Memory B cell (primary cell): ENCODE data around the gene ARHGAP33.
A peak's percentile ranks its signal among the peaks of the same experiment; 100 is the strongest.

Source experiments
- ATAC-seq: fragments of 150-1000 bp; cut with Tn5 transposase; 2 replicates; pipeline ENCODE4 v1.10.0; 2021; ENCODE audit warnings: low read depth, mild to moderate bottlenecking, moderate library complexity
- DNase-seq, 2 donors: peaks; one replicate each; pipeline ENCODE4 v3.0.0; 2022; ENCODE audit warnings: low spot score in 2 of 2
- H3K27ac Mint-ChIP-seq: one replicate; pipeline ENCODE4 v1.8.0; 2022; ENCODE audit warnings: mild to moderate bottlenecking, moderate library complexity, mixed read lengths
- H3K27me3 Mint-ChIP-seq: one replicate; pipeline ENCODE4 v1.8.0; 2022; ENCODE audit warnings: mixed read lengths
- H3K36me3 Mint-ChIP-seq: one replicate; pipeline ENCODE4 v1.8.0; 2022; ENCODE audit warnings: mild to moderate bottlenecking, mixed read lengths
- H3K4me1 Mint-ChIP-seq: one replicate; pipeline ENCODE4 v1.8.0; 2022; ENCODE audit warnings: mixed read lengths
- H3K4me3 Mint-ChIP-seq: one replicate; pipeline ENCODE4 v1.8.0; 2022; ENCODE audit warnings: mild to moderate bottlenecking, moderate library complexity, mixed read lengths
- H3K9me3 Mint-ChIP-seq: one replicate; pipeline ENCODE4 v1.8.0; 2022; ENCODE audit warnings: mixed read lengths

The ARHGAP33 gene

GRCh38 chr19:35775298-35776101 is at the start of gene ARHGAP33:
ARHGAP33 (plus strand) TSS chr19:35775564; CDS start chr19:35775659, 95 bp downstream.
- H3K27ac Mint-ChIP-seq = peak within 1 kb of the TSS; percentile 83

GRCh38 chr19:35727053-35727955 is 48.1 kb upstream of the ARHGAP33 start:
- Mint-ChIP-seq H3K27ac (peak overlapping the region; percentile 55), H3K4me1 (peaks cover 7% of the 10 kb centered on the region), H3K27me3 (no peaks in the 10 kb centered on the region), H3K36me3 (peaks cover 49% of the 10 kb centered on the region), H3K4me3 (no peak overlapping the region), H3K9me3 (no peaks in the 10 kb centered on the region)
- ATAC-seq (no peak), DNase-seq (no peak)

More at GRCh38 chr19:35775298-35776101, at the start of gene ARHGAP33:
- Mint-ChIP-seq H3K27me3 (no peaks in the 10 kb centered on the region), H3K36me3 (peaks cover 2% of the 10 kb centered on the region), H3K4me3 (peak within 1 kb of the TSS; percentile 93), H3K4me1 (peaks cover 11% of the 10 kb centered on the region), H3K9me3 (no peaks in the 10 kb centered on the region)
- peak; percentile 95 to 97 for DNase-seq
- peak; percentile 97 for ATAC-seq

DNA sequence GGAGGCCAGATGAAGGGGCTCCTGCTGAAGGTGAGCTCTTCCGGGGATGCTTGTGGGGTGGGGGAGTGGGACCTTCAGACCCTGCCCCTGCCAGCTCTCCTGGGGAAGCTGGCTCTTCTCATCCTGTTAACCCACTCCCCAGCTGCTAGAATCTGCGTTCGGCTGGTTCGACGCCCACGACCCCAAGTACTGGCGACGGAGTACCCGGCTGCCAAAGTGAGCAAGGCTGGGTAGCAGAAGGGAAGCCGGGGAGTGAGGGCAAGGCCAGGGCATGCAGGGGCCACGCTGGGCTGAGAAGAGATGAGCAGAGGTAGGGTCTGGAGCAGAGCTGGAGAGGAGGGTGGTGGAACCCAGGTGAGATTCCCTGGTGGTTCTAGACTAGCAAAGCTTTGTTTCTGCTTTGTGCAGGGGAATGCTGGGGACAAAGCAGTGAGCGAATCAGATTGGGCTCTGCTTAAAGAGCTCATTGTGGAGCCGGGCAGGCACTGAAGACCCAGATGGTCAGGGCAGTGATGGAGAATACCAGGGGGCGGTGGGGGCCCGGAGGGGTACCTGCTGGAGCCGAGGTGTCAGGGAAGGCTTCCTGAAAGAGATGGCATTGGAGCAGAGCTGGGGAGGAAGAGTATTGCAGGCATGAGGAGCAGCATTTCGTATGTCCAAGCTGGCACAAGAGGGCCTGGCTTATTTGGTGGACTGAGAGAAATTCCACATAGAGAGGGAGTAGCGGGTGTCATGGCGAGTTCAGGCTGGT is 47.2 kb upstream of the ARHGAP33 start:
- Mint-ChIP-seq H3K36me3 (peaks cover 45% of the 10 kb centered on the region), H3K4me3 (no peak overlapping the region), H3K27ac (peak overlapping the region; percentile 55), H3K4me1 (peaks cover 7% of the 10 kb centered on the region), H3K27me3 (no peaks in the 10 kb centered on the region), H3K9me3 (no peaks in the 10 kb centered on the region)
- no peak for DNase-seq
- ATAC-seq = no peak

GRCh38 chr19:35729021-35729420 is 46.3 kb upstream of the ARHGAP33 start:
- Mint-ChIP-seq H3K4me3 (no peak overlapping the region), H3K4me1 (peaks cover 8% of the 10 kb centered on the region), H3K27ac (no peak overlapping the region), H3K9me3 (no peaks in the 10 kb centered on the region), H3K27me3 (no peaks in the 10 kb centered on the region), H3K36me3 (peaks cover 41% of the 10 kb centered on the region)
- ATAC-seq = no peak
- no peak for DNase-seq

- Mint-ChIP-seq H3K4me3 (no peak overlapping the region), H3K4me1 (peaks cover 12% of the 10 kb centered on the region), H3K9me3 (no peaks in the 10 kb centered on the region), H3K27ac (no peak overlapping the region), H3K36me3 (peaks cover 44% of the 10 kb centered on the region), H3K27me3 (no peaks in the 10 kb centered on the region)
- DNase-seq (no peak), ATAC-seq (no peak)
Observed at GRCh38 chr19:35729763-35730162, 45.6 kb upstream of the ARHGAP33 start.

DNA sequence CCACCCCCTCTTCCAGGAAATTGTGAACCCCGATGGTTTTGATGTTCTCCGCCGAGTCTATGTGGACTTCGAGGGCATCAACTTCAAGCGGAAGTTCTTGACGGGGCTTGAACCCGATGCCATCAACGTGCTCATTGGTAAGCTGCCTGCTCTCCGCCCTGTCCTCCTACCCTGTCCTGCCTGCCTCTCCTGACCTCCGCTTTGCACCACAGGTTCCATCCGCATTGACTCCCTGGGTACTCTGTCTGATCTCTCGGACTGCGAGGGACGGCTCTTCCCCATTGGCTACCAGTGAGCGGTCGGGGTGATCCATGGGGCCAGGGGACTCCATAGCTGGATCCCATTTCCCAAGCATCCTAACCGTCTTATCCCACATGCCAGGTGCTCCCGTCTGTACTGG is 45.0 kb upstream of the ARHGAP33 start:
- Mint-ChIP-seq H3K4me1 (peaks cover 12% of the 10 kb centered on the region), H3K36me3 (peaks cover 45% of the 10 kb centered on the region), H3K27me3 (no peaks in the 10 kb centered on the region), H3K4me3 (no peak overlapping the region), H3K9me3 (no peaks in the 10 kb centered on the region), H3K27ac (peak overlapping the region; percentile 64)
- ATAC-seq (no peak), DNase-seq (no peak)

GRCh38 chr19:35731353-35731752 is 44.0 kb upstream of the ARHGAP33 start:
- Mint-ChIP-seq H3K9me3 (no peaks in the 10 kb centered on the region), H3K36me3 (peaks cover 42% of the 10 kb centered on the region), H3K4me3 (no peak overlapping the region), H3K27me3 (no peaks in the 10 kb centered on the region), H3K4me1 (peaks cover 8% of the 10 kb centered on the region), H3K27ac (peak overlapping the region; percentile 8)
- no peak for DNase-seq
- ATAC-seq = no peak

DNA sequence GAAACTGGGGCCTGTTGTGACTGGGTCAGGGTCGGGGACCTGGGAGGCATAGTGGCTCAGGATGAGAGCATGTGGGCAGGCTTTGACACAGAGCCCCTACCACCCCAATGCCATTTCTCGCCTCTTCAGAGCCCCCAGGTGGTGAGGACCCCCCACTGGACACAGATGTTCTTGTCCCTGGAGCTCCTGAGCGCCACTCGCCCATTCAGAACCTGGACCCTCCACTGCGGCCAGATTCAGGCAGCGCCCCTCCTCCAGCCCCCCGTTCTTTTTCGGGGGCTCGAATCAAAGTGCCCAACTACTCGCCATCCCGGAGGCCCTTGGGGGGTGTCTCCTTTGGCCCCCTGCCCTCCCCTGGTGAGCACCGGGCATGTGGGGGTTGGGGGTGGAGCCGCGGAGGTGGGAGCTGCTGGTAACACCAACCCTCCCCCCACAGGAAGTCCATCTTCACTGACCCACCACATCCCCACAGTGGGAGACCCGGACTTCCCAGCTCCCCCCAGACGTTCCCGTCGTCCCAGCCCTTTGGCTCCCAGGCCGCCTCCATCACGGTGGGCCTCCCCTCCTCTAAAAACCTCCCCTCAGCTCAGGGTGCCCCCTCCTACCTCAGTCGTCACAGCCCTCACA is 43.5 kb upstream of the ARHGAP33 start:
- no peak for DNase-seq
- Mint-ChIP-seq H3K27me3 (no peaks in the 10 kb centered on the region), H3K4me3 (no peak overlapping the region), H3K27ac (no peak overlapping the region), H3K4me1 (peaks cover 12% of the 10 kb centered on the region), H3K9me3 (no peaks in the 10 kb centered on the region), H3K36me3 (peaks cover 44% of the 10 kb centered on the region)
- no peak for ATAC-seq

DNA sequence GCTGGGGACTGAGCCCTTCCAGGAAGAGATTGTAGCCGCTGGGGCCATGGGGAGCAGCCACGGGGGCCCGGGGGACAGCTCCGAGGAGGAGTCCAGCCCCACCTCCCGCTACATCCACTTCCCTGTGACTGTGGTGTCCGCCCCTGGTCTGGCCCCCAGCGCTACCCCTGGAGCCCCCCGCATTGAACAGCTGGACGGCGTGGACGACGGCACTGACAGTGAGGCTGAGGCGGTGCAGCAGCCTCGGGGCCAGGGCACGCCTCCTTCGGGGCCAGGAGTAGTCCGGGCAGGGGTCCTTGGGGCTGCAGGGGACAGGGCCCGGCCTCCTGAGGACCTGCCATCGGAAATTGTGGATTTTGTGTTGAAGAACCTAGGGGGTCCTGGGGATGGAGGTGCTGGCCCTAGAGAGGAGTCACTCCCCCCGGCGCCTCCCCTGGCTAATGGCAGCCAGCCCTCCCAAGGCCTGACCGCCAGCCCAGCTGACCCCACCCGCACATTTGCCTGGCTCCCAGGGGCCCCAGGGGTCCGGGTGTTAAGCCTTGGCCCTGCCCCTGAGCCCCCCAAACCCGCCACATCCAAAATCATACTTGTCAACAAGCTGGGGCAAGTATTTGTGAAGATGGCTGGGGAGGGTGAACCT is 42.7 kb upstream of the ARHGAP33 start:
- Mint-ChIP-seq H3K4me3 (no peak overlapping the region), H3K36me3 (peaks cover 45% of the 10 kb centered on the region), H3K27ac (no peak overlapping the region), H3K9me3 (no peaks in the 10 kb centered on the region), H3K27me3 (no peaks in the 10 kb centered on the region), H3K4me1 (peaks cover 18% of the 10 kb centered on the region)
- no peak for DNase-seq
- ATAC-seq = no peak

DNA sequence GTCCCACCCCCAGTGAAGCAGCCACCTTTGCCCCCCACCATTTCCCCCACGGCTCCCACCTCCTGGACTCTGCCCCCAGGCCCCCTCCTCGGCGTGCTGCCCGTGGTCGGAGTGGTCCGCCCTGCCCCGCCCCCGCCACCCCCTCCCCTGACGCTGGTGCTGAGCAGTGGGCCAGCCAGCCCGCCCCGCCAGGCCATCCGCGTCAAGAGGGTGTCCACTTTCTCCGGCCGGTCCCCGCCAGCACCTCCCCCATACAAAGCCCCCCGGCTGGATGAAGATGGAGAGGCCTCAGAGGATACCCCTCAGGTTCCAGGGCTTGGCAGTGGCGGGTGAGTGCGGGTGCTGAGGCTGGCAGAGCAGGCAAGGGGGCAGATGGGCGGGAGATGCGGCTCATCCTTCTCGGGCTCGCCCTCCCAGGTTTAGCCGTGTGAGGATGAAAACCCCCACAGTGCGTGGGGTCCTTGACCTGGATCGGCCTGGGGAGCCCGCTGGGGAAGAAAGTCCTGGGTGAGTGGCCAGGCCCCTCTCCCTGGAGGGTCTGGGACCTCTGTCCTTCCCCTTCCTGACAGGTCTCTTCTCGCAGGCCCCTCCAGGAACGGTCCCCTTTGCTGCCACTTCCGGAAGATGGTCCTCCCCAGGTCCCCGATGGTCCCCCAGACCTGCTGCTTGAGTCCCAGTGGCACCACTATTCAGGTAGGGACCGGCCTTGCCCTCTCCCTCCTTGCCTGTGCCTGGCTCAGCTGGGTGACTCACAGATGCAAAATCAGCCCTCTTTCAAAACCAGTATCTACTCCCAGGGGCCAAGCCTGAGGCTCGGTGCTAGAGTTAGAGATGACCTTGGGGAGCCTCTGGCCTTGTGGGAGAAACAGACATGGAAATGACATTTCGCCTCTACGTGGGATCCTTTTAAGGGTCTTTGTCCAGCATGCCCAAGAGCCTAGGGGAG is 41.9 kb upstream of the ARHGAP33 start:
- no peak for ATAC-seq
- DNase-seq = no peak
- H3K9me3 Mint-ChIP-seq = no peaks in the 10 kb centered on the region
- H3K4me3 Mint-ChIP-seq = no peak overlapping the region
- H3K36me3 Mint-ChIP-seq = peaks cover 38% of the 10 kb centered on the region
- peak overlapping the region; percentile 21 for H3K27ac Mint-ChIP-seq
- H3K4me1 Mint-ChIP-seq = peaks cover 18% of the 10 kb centered on the region
- H3K27me3 Mint-ChIP-seq = no peaks in the 10 kb centered on the region

DNA sequence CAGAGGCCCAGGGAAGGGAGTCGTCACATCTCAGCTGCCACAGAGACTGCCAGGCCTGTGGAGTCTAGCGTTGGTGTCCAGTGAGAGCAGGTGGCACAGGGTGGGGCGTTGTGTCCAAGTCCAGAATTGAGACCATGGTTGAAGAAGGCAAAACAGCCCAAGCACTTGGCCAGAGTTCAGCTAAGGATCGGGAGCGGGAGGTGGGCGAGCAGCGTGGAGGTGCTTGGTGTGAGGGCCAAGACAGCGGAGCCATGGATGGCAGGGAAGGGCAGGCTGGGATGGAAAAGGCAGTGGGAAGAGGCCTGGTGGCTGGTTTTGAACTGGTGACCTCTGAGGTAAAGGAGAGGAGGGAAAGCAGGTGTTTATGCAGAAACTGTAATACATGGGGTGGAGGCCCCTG is 41.1 kb upstream of the ARHGAP33 start:
- Mint-ChIP-seq H3K27me3 (no peaks in the 10 kb centered on the region), H3K4me1 (peaks cover 18% of the 10 kb centered on the region)

DNA sequence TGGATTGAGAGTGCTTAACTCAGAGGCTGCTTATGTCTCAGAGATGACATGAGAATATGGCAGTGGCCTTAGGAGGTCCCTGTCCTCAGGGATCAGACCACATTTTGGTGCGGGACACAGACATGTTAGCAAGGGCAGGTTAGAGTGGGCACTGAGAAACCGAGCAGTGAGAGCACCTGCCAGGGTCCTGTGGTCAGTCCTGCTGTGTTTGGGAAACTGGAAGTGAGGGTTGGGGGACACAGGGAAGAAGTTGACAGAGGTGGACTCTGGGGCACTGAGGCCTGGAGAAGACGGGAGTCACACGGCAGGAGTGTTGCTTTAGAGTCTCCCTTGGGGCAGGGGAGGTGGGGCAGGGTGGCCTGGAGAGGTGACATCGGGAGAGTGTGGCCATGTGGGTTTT is 40.5 kb upstream of the ARHGAP33 start:
- ATAC-seq = no peak

More for the DNA sequence above, 41.1 kb upstream of the ARHGAP33 start:
- ATAC-seq = no peak
- Mint-ChIP-seq H3K4me3 (no peak overlapping the region), H3K27ac (peak overlapping the region; percentile 21), H3K36me3 (peaks cover 34% of the 10 kb centered on the region), H3K9me3 (no peaks in the 10 kb centered on the region)
- no peak for DNase-seq

More for the DNA sequence above, 40.5 kb upstream of the ARHGAP33 start:
- H3K36me3 Mint-ChIP-seq = peaks cover 33% of the 10 kb centered on the region
- no peak for DNase-seq
- H3K27ac Mint-ChIP-seq = no peak overlapping the region
- H3K4me1 Mint-ChIP-seq = peaks cover 23% of the 10 kb centered on the region
- no peaks in the 10 kb centered on the region for H3K27me3 Mint-ChIP-seq
- H3K4me3 Mint-ChIP-seq = no peak overlapping the region
- H3K9me3 Mint-ChIP-seq = no peaks in the 10 kb centered on the region
